ENCODE measurements around the gene SART1. TPM values are rescaled to one million over a fixed set of nuclear protein-coding genes. Genes with fewer than 3 reads are reported as not detected.

The SART1 gene
- total RNA-seq, 1 donor from 2014 or later = 36.5 TPM

DNA sequence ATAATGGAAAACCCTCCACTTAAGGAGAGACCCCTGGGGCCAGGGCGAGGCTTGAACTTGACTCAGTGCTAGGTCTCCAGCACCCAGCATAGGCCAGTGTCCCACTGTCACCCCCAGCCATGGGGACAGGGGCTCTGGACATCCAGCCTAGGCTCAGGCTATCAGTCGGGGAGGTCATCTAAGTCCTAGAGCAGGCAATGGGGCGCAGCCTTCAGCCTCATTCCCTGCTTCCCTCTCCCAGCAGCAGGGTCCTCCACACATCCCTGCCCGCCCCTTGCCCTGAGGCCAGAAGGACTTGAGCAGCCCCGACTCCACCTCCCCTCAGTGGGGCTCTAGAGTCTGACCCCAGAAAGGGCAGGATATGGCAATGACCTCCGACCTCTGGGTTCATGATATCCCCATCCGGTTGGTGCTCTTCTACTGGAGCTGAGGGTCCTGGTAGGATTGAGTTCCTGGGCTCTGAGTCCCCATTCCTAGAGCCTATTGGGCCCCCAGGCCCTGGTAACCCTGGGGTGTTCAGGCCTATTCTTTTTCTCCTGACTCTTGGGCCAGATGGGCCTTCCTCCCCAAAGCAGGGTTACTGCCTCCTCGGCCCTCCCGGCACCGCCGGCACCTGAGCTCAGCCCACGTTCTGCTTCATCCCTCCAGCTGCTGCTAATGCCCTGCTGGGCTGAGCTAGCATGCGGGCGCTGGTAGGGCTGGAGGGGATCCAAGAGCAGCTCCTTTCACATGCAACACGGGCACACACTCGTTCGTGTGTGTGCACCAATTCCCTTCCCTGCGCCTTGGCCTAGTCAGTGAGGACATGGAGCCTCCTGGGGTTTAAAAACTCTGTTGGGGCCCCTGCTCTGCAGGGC lies 54.6 kb downstream of the SART1 start:
- Mint-ChIP-seq H3K27me3 (ENCODE audit: low read depth, unreplicated experiment) (peaks cover 3% of the 10 kb centered on the region), H3K27ac (ENCODE audit: unreplicated experiment) (no peak overlapping the region), H3K36me3 (ENCODE audit: low read depth, unreplicated experiment) (no peaks in the 10 kb centered on the region), H3K4me1 (ENCODE audit: low read depth, unreplicated experiment) (peaks cover 11% of the 10 kb centered on the region), H3K9me3 (ENCODE audit: unreplicated experiment) (no peaks in the 10 kb centered on the region), H3K4me3 (ENCODE audit: unreplicated experiment) (no peak overlapping the region)
- peaks cover 28% of the 10 kb centered on the region for H3K4me1 ChIP-seq (ENCODE audit: insufficient read depth, low read length)
- peak overlapping the region; percentile 48 for H3K4me2 ChIP-seq (ENCODE audit: low read length)
- DNase-seq (ENCODE audit: low read depth) (no peak), FAIRE-seq (no peak)
- H2AFZ ChIP-seq (ENCODE audit: low read depth, low read length) = no peak overlapping the region
- H3K36me3 ChIP-seq (ENCODE audit: insufficient read depth, low read length) = no peaks in the 10 kb centered on the region
- no peaks in the 10 kb centered on the region for H4K20me1 ChIP-seq (ENCODE audit: insufficient read depth, low read length)
- no peak for TF ChIP-seq CTCF (IDR thresholded peaks at IDR 0.05; ENCODE audit: insufficient read depth, low read depth, low read length)
- TF ChIP-seq EZH2 (IDR thresholded peaks at IDR 0.05; ENCODE audit: insufficient read depth, low read length) = no peak
- no peaks in the 10 kb centered on the region for H3K79me2 ChIP-seq (ENCODE audit: insufficient read depth, low read length)
- no peaks in the 10 kb centered on the region for H3K9me3 ChIP-seq (ENCODE audit: insufficient read depth, low read depth, low read length)
- H3K4me3 ChIP-seq (ENCODE audit: insufficient read depth, low read depth, low read length) = no peak overlapping the region
- H3K27me3 ChIP-seq (ENCODE audit: insufficient read depth, low read length) = peaks cover 3% of the 10 kb centered on the region
- H3K27ac ChIP-seq (ENCODE audit: low read depth, low read length) = no peak overlapping the region
- H3K9ac ChIP-seq (ENCODE audit: low read length) = no peak overlapping the region

GRCh38 chr11:66016793-66017177 lies 55.3 kb downstream of the SART1 start:
- H2AFZ ChIP-seq (ENCODE audit: low read depth, low read length) = no peak overlapping the region
- no peak overlapping the region for H3K27ac Mint-ChIP-seq (ENCODE audit: unreplicated experiment)
- H3K27me3 Mint-ChIP-seq (ENCODE audit: low read depth, unreplicated experiment) = no peaks in the 10 kb centered on the region
- FAIRE-seq (no peak), DNase-seq (ENCODE audit: low read depth) (no peak)
- peaks cover 29% of the 10 kb centered on the region for H3K4me1 ChIP-seq (ENCODE audit: insufficient read depth, low read length)
- peaks cover 11% of the 10 kb centered on the region for H3K4me1 Mint-ChIP-seq (ENCODE audit: low read depth, unreplicated experiment)
- H3K9me3 ChIP-seq (ENCODE audit: insufficient read depth, low read depth, low read length) = no peaks in the 10 kb centered on the region
- H3K27me3 ChIP-seq (ENCODE audit: insufficient read depth, low read length) = no peaks in the 10 kb centered on the region
- H3K36me3 Mint-ChIP-seq (ENCODE audit: low read depth, unreplicated experiment) = no peaks in the 10 kb centered on the region
- H3K9ac ChIP-seq (ENCODE audit: low read length) = no peak overlapping the region
- no peak overlapping the region for H3K4me2 ChIP-seq (ENCODE audit: low read length)
- no peak for TF ChIP-seq EZH2 (IDR thresholded peaks at IDR 0.05; ENCODE audit: insufficient read depth, low read length)
- no peak for TF ChIP-seq CTCF (IDR thresholded peaks at IDR 0.05; ENCODE audit: insufficient read depth, low read depth, low read length)
- no peak overlapping the region for H3K4me3 Mint-ChIP-seq (ENCODE audit: unreplicated experiment)
- no peaks in the 10 kb centered on the region for H4K20me1 ChIP-seq (ENCODE audit: insufficient read depth, low read length)
- no peaks in the 10 kb centered on the region for H3K9me3 Mint-ChIP-seq (ENCODE audit: unreplicated experiment)
- H3K36me3 ChIP-seq (ENCODE audit: insufficient read depth, low read length) = no peaks in the 10 kb centered on the region
- no peak overlapping the region for H3K27ac ChIP-seq (ENCODE audit: low read depth, low read length)
- no peak overlapping the region for H3K4me3 ChIP-seq (ENCODE audit: insufficient read depth, low read depth, low read length)
- H3K79me2 ChIP-seq (ENCODE audit: insufficient read depth, low read length) = no peaks in the 10 kb centered on the region

- H2AFZ ChIP-seq (ENCODE audit: low read depth, low read length) = no peak overlapping the region
- H3K9me3 Mint-ChIP-seq (ENCODE audit: unreplicated experiment) = no peaks in the 10 kb centered on the region
- H3K27me3 Mint-ChIP-seq (ENCODE audit: low read depth, unreplicated experiment) = no peaks in the 10 kb centered on the region
- H3K4me3 Mint-ChIP-seq (ENCODE audit: unreplicated experiment) = no peak overlapping the region
- no peak overlapping the region for H3K4me3 ChIP-seq (ENCODE audit: insufficient read depth, low read depth, low read length)
- H3K4me1 Mint-ChIP-seq (ENCODE audit: low read depth, unreplicated experiment) = peaks cover 11% of the 10 kb centered on the region
- no peaks in the 10 kb centered on the region for H3K79me2 ChIP-seq (ENCODE audit: insufficient read depth, low read length)
- no peaks in the 10 kb centered on the region for H4K20me1 ChIP-seq (ENCODE audit: insufficient read depth, low read length)
- no peak for TF ChIP-seq EZH2 (IDR thresholded peaks at IDR 0.05; ENCODE audit: insufficient read depth, low read length)
- no peak for TF ChIP-seq CTCF (IDR thresholded peaks at IDR 0.05; ENCODE audit: insufficient read depth, low read depth, low read length)
- DNase-seq (ENCODE audit: low read depth) (no peak), FAIRE-seq (no peak)
- H3K27ac Mint-ChIP-seq (ENCODE audit: unreplicated experiment) = no peak overlapping the region
- no peaks in the 10 kb centered on the region for H3K27me3 ChIP-seq (ENCODE audit: insufficient read depth, low read length)
- peaks cover 29% of the 10 kb centered on the region for H3K4me1 ChIP-seq (ENCODE audit: insufficient read depth, low read length)
- no peaks in the 10 kb centered on the region for H3K36me3 ChIP-seq (ENCODE audit: insufficient read depth, low read length)
- H3K27ac ChIP-seq (ENCODE audit: low read depth, low read length) = no peak overlapping the region
- H3K4me2 ChIP-seq (ENCODE audit: low read length) = no peak overlapping the region
- H3K36me3 Mint-ChIP-seq (ENCODE audit: low read depth, unreplicated experiment) = no peaks in the 10 kb centered on the region
- H3K9ac ChIP-seq (ENCODE audit: low read length) = no peak overlapping the region
- H3K9me3 ChIP-seq (ENCODE audit: insufficient read depth, low read depth, low read length) = no peaks in the 10 kb centered on the region
Measured at GRCh38 chr11:66017321-66017720, 55.8 kb downstream of the SART1 start.
